K562 (cell line): Measurements from ENCODE around the gene RC3H2. TPM values are rescaled to one million over a fixed set of nuclear protein-coding genes. Genes with fewer than 3 reads are reported as not detected.
"Not testable (repeated sequence)": the region's sequence is repeated elsewhere in the genome, so short reads cannot be mapped to it uniquely, and the experiment has no call there.

Source experiments
- ATAC-seq: fragments of 200-7000 bp; cut with Tn5 transposase; 3 replicates; pipeline ENCODE4 v1.9.1; 2020; ENCODE audit warnings: moderate library complexity
- BruUV-seq: library from RNA; stranded (reverse); fragments of 400-500 nt; replicated peaks from 2 replicates; lab custom pipeline; 2021; lab: Mats Ljungman, UMichigan
- CTCF ChIA-PET: fragments of 300-600 bp; formaldehyde crosslinking; extraction: SDS; loops from one replicate; lab custom pipeline; 2021; ENCODE audit warnings: low intra/inter-chr PET ratio; lab: Yijun Ruan, JAX
- POLR2A ChIA-PET: fragments of 300-600, 350-650 bp; sonication (Branson Sonifier 250); formaldehyde crosslinking; extraction: SDS; loops from one replicate; lab custom pipeline; 2021; ENCODE audit warnings: antibody characterized with exemption, inconsistent platforms; lab: Yijun Ruan, JAX
- DNase-seq, 4 experiments: peaks; one replicate each; pipeline versions ENCODE4 v3.0.0 to v3.0.0-alpha.2; 2011 to 2018; ENCODE audit warnings: low spot score in 3 of 4, mixed read lengths in 3 of 4; ENCODE audit errors: extremely low read depth in 1 of 4
- FAIRE-seq: peaks from 2 replicates; lab custom pipeline; 2011; peaks lifted over from hg19 to GRCh38; lab: Jason Lieb, UNC
- H2AFZ ChIP-seq: 2 replicates; pipeline ENCODE4 v1.6.0; 2011; ENCODE audit warnings: low read depth, low read length, control low read depth, inconsistent platforms
- H3K27ac ChIP-seq: fragments of 200-600 bp; 3 replicates; pipeline ENCODE4 v1.8.0; 2011; ENCODE audit warnings: low read depth, mild to moderate bottlenecking, control low read depth, inconsistent platforms, low read length, moderate library complexity, mixed read lengths; ENCODE audit errors: extremely low read depth
- H3K27me3 ChIP-seq, 2 experiments: fragments of 300-600 bp in 1 of 2; 2 replicates in 1 of 2; 3 replicates in 1 of 2; pipeline versions ENCODE4 v1.6.0 to v1.8.0; 2011; ENCODE audit warnings: inconsistent platforms in 2 of 2, low read length in 2 of 2, mild to moderate bottlenecking in 1 of 2, mixed read lengths in 1 of 2, moderate library complexity in 1 of 2; ENCODE audit not compliant: control insufficient read depth in 2 of 2, insufficient read depth in 2 of 2
- H3K36me3 ChIP-seq: fragments of 300-600 bp; 3 replicates; pipeline ENCODE4 v1.8.0; 2011; ENCODE audit warnings: mild to moderate bottlenecking, low read length, inconsistent platforms; ENCODE audit not compliant: control insufficient read depth, insufficient read depth
- H3K4me1 ChIP-seq, 2 experiments: fragments of 200-600 bp in 1 of 2; replicated peaks in 1 of 2; 2 replicates in 1 of 2; 3 replicates in 1 of 2; pipeline versions ENCODE4 v1.5.1 to v1.8.0; 2011; ENCODE audit warnings: inconsistent platforms in 2 of 2, low read length in 2 of 2, mild to moderate bottlenecking in 1 of 2, mixed read lengths in 1 of 2, moderate library complexity in 1 of 2; ENCODE audit not compliant: control insufficient read depth in 2 of 2, insufficient read depth in 2 of 2
- H3K4me2 ChIP-seq: 2 replicates; pipeline ENCODE4 v1.6.1; 2011; ENCODE audit warnings: low read length, control low read depth, inconsistent platforms, mixed read lengths; ENCODE audit not compliant: insufficient read depth
- H3K4me3 ChIP-seq: fragments of 200-600 bp; sonication (generic), shearing (Covaris generic); 2 replicates; pipeline ENCODE4 v1.5.1; 2016; ENCODE audit warnings: control low read depth, inconsistent platforms
- H3K79me2 ChIP-seq: fragments of 200-600 bp; 3 replicates; pipeline ENCODE4 v1.8.0; 2011; ENCODE audit warnings: low read length, inconsistent platforms; ENCODE audit not compliant: control insufficient read depth, insufficient read depth
- H3K9ac ChIP-seq, 2 experiments: 2 replicates each; pipeline versions ENCODE4 v1.6.0 to v1.6.1; 2011; ENCODE audit warnings: low read depth in 2 of 2, low read length in 2 of 2, control low read depth in 1 of 2, inconsistent platforms in 1 of 2, mild to moderate bottlenecking in 1 of 2, mixed read lengths in 1 of 2; ENCODE audit not compliant: insufficient read depth in 1 of 2
- H3K9me1 ChIP-seq: one replicate; pipeline ENCODE4 v1.6.0; 2011; ENCODE audit warnings: inconsistent platforms, mild to moderate bottlenecking, low read length, moderate library complexity; ENCODE audit not compliant: control insufficient read depth, insufficient read depth
- H3K9me3 ChIP-seq: replicated peaks from 2 replicates; pipeline ENCODE4 v1.5.1; 2011; ENCODE audit warnings: low read depth, low read length, inconsistent platforms; ENCODE audit not compliant: control insufficient read depth, insufficient read depth
- H4K20me1 ChIP-seq: replicated peaks from 2 replicates; pipeline ENCODE4 v1.6.1; 2011; ENCODE audit warnings: low read length, inconsistent platforms, mixed read lengths; ENCODE audit not compliant: control insufficient read depth, insufficient read depth
- ZNF175 ChIP-seq: fragments of 200-800 bp; sonication (Bioruptor generic); IDR thresholded peaks from 2 replicates; pipeline ENCODE4 v1.6.1; 2016; ENCODE audit warnings: low read depth, mild to moderate bottlenecking, missing genetic modification characterization, missing compliant biosample characterization
- WGBS: fragments of 100-300 bp; shearing (Covaris generic); methylation state at CpG from one replicate; pipeline ENCODE4 v1.1.6; 2016; ENCODE audit warnings: low coverage, mixed read lengths; ENCODE audit not compliant: insufficient coverage; ENCODE audit errors: missing lambda C conversion rate; 5-methylcytosine and 5-hydroxymethylcytosine counted together
- in situ Hi-C: fragments of 300-500 bp; cut with MboI; formaldehyde crosslinking; loops from 4 replicates; pipeline ENCODE4 v1.15.0; 2018; ENCODE audit warnings: inconsistent platforms, mixed read lengths
- intact Hi-C: fragments of 100-400 bp; cut with micrococcal nuclease; formaldehyde crosslinking; loops from 2 replicates; pipeline ENCODE4 v1.14.2; 2022
- polyA plus RNA-seq, 8 experiments: library from polyadenylated mRNA; depleted of rRNA in 4 of 8; stranded (reverse) in 5 of 8; unstranded in 3 of 8; fragments of >200 nt; fragmentation: Nextera tagmentation in 2 of 8; fragmentation: Illumina TruSeq in 1 of 8; extraction: Ambion mirVana in 2 of 8; extraction: Trizol in 1 of 8; gene quantifications; 2 replicates each; pipeline versions ENCODE4 v1.2.1 to v1.2.3, GENCODE V29; 2011 to 2014; ENCODE audit warnings: inconsistent platforms in 1 of 8, missing spikeins in 1 of 8
- total RNA-seq, 7 experiments: library from RNA; depleted of rRNA in 6 of 7; stranded (reverse); fragments of >200 nt in 6 of 7; fragmentation: Illumina TruSeq in 2 of 7; extraction: Trizol in 2 of 7; gene quantifications; 2 replicates each; pipeline versions ENCODE4 v1.2.1 to v1.2.3, GENCODE V29; 2011 to 2021; ENCODE audit warnings: low replicate concordance in 1 of 7

RC3H2 gene
- total and polyA plus RNA-seq, 9 of the 15 experiments (the other 6 are each of a cell fraction or from before 2014, with no cell fraction given): 5.6 to 35.4 (median 18.6) TPM

GRCh38 chr9:122857815-122858214 lies 47.3 kb downstream of the RC3H2 start:
- no TSS peak for BruUV-seq
- DNase-seq (no peak), FAIRE-seq (no peak), ATAC-seq (no peak)
- H2AFZ ChIP-seq: no peak overlapping the region
- no peaks in the 10 kb centered on the region for H3K9me1 ChIP-seq
- no peak overlapping the region for H3K27ac ChIP-seq
- no peak overlapping the region for H3K4me2 ChIP-seq
- intact Hi-C loops (no loop called here), in situ Hi-C loops (no loop called here)
- H3K4me1 ChIP-seq: no peaks in the 10 kb centered on the region
- POLR2A ChIA-PET: no interaction called here
- TF ChIP-seq ZNF175 (CRISPR knock-in tag): no peak
- no peaks in the 10 kb centered on the region for H4K20me1 ChIP-seq
- peaks cover 70% of the 10 kb centered on the region for H3K36me3 ChIP-seq
- H3K4me3 ChIP-seq: no peak overlapping the region
- H3K79me2 ChIP-seq: no peaks in the 10 kb centered on the region
- no peaks in the 10 kb centered on the region for H3K9me3 ChIP-seq
- CTCF ChIA-PET: no interaction called here
- no peak overlapping the region for H3K9ac ChIP-seq
- WGBS: 94% methylated on average over 3 of the region's 3 CpGs
- no peaks in the 10 kb centered on the region for H3K27me3 ChIP-seq

- H3K79me2 ChIP-seq, BruUV-seq, CTCF ChIA-PET, H3K27ac ChIP-seq, H3K9me3 ChIP-seq, ATAC-seq, H3K9me1 ChIP-seq, H3K4me2 ChIP-seq, FAIRE-seq, H2AFZ ChIP-seq, H3K4me3 ChIP-seq, H3K9ac ChIP-seq, H4K20me1 ChIP-seq, POLR2A ChIA-PET, DNase-seq, in situ Hi-C loops, H3K27me3 ChIP-seq, H3K4me1 ChIP-seq, intact Hi-C loops: not testable (repeated sequence)
- peaks cover 72% of the 10 kb centered on the region for H3K36me3 ChIP-seq
- no CpG with 5 or more reads among the region's 59 CpGs for WGBS
Observed at GRCh38 chr9:122852085-122852786, 52.9 kb downstream of the RC3H2 start.
